Calu3 (cell line): ENCODE results near the gene TEX44. TPM values are rescaled to one million over a fixed set of nuclear protein-coding genes. Genes with fewer than 3 reads are reported as not detected.
"Not testable (repeated sequence)": the region's sequence is repeated elsewhere in the genome, so short reads cannot be mapped to it uniquely, and the experiment has no call there.

Experiments
- BruUV-seq: library from RNA; stranded (reverse); fragments of 400-500 nt; replicated peaks from 2 replicates; lab custom pipeline; 2021; lab: Mats Ljungman, UMichigan
- CTCF ChIA-PET: fragments of 300-600 bp; sonication (Branson Sonifier 250); formaldehyde crosslinking; loops from one replicate; lab custom pipeline; 2022; ENCODE audit warnings: antibody characterized with exemption; lab: Charles Lee
- DNase-seq: peaks from one replicate; pipeline ENCODE4 v3.0.0; 2022
- H3K27ac Mint-ChIP-seq: one replicate; pipeline ENCODE4 v1.8.0; 2022; ENCODE audit warnings: mixed read lengths; ENCODE audit not compliant: unreplicated experiment
- H3K27me3 Mint-ChIP-seq: one replicate; pipeline ENCODE4 v1.8.0; 2022; ENCODE audit warnings: mixed read lengths; ENCODE audit not compliant: unreplicated experiment
- H3K36me3 Mint-ChIP-seq: one replicate; pipeline ENCODE4 v1.8.0; 2022; ENCODE audit warnings: mild to moderate bottlenecking, moderate library complexity, mixed read lengths; ENCODE audit not compliant: insufficient read depth, unreplicated experiment
- H3K4me1 Mint-ChIP-seq: one replicate; pipeline ENCODE4 v1.8.0; 2022; ENCODE audit warnings: mild to moderate bottlenecking, low read depth, mixed read lengths; ENCODE audit not compliant: unreplicated experiment
- H3K4me3 Mint-ChIP-seq: one replicate; pipeline ENCODE4 v1.8.0; 2022; ENCODE audit warnings: mild to moderate bottlenecking, low read depth, moderate library complexity, mixed read lengths; ENCODE audit not compliant: unreplicated experiment
- H3K9me3 Mint-ChIP-seq: one replicate; pipeline ENCODE4 v1.8.0; 2022; ENCODE audit warnings: low read depth, mixed read lengths; ENCODE audit not compliant: unreplicated experiment
- intact Hi-C: fragments of 100-400 bp; cut with micrococcal nuclease; formaldehyde crosslinking; loops from one replicate; pipeline ENCODE4 v1.10.0; 2022; ENCODE audit not compliant: unreplicated experiment
- total RNA-seq: library from RNA; stranded (reverse); gene quantifications from 2 replicates; pipeline ENCODE4 v1.2.3, GENCODE V29; 2022
- TF ChIP-seq, protein P1 (sequence below): fragments of 200-600 bp; IDR thresholded peaks from one replicate; pipeline ENCODE4 v1.8.0; 2022; ENCODE audit warnings: antibody characterized with exemption; ENCODE audit not compliant: unreplicated experiment

The TEX44 gene
- total RNA-seq, 1 experiment from 2014 or later: not detected

DNA sequence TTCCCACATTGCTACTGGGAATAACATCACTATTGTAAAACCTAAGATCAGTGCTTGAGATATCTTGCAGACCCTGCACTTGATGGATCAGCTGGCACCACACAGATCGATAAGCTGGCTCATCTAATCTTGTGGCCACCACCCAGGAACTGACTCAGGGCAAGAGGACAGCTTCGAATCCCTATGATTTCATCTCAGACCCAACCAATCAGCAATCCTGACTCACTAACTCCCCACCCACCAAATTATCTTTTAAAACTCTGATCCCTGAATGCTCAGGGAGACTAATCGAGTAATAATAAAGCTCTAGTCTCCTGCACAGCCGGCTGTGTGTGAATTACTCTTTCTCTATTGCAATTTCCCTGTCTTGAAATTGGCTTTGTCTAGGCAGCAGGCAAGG lies 11.3 kb upstream of the TEX44 start:
- CTCF ChIA-PET: interaction anchor here (1.0 kb wide), 1 partner anchor 20 kb away, joined by 3 read pairs; no protein-coding TSS in a partner anchor
- Mint-ChIP-seq H3K4me1 (no peaks in the 10 kb centered on the region), H3K27me3 (peaks cover 29% of the 10 kb centered on the region), H3K9me3 (peaks cover 4% of the 10 kb centered on the region), H3K36me3 (no peaks in the 10 kb centered on the region), H3K4me3 (no peak overlapping the region), H3K27ac (no peak overlapping the region)
- no TSS peak for BruUV-seq
- intact Hi-C loops: no loop called here
- TF ChIP-seq, protein P1, sequence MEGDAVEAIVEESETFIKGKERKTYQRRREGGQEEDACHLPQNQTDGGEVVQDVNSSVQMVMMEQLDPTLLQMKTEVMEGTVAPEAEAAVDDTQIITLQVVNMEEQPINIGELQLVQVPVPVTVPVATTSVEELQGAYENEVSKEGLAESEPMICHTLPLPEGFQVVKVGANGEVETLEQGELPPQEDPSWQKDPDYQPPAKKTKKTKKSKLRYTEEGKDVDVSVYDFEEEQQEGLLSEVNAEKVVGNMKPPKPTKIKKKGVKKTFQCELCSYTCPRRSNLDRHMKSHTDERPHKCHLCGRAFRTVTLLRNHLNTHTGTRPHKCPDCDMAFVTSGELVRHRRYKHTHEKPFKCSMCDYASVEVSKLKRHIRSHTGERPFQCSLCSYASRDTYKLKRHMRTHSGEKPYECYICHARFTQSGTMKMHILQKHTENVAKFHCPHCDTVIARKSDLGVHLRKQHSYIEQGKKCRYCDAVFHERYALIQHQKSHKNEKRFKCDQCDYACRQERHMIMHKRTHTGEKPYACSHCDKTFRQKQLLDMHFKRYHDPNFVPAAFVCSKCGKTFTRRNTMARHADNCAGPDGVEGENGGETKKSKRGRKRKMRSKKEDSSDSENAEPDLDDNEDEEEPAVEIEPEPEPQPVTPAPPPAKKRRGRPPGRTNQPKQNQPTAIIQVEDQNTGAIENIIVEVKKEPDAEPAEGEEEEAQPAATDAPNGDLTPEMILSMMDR: no peak
- no peak for DNase-seq

DNA sequence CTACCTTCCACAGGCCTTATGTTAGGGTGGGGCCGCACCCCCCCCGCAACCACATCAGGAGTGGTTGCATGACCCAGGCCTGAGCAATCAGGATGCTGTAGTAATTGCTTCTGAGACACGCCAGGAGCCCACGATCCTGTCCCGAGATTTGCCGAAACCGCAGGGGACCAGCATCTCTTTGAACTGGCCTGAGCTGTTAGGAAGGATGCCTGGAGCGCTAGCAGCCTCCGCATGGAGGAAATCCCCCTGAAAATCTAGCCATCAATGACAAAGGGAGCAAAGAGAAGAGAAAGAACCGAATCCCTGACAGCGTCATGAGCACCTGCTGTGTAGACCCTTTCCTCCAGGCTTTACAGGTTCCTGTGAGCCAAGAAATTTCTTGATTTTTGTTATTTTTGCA lies 8.7 kb upstream of the TEX44 start:
- DNase-seq: no peak
- intact Hi-C loops: no loop called here
- Mint-ChIP-seq H3K27ac (no peak overlapping the region), H3K4me3 (no peak overlapping the region), H3K9me3 (peaks cover 4% of the 10 kb centered on the region), H3K36me3 (no peaks in the 10 kb centered on the region), H3K4me1 (no peaks in the 10 kb centered on the region), H3K27me3 (peaks cover 20% of the 10 kb centered on the region)
- CTCF ChIA-PET: no interaction called here
- TF ChIP-seq, protein P1: no peak
- BruUV-seq: no TSS peak

DNA sequence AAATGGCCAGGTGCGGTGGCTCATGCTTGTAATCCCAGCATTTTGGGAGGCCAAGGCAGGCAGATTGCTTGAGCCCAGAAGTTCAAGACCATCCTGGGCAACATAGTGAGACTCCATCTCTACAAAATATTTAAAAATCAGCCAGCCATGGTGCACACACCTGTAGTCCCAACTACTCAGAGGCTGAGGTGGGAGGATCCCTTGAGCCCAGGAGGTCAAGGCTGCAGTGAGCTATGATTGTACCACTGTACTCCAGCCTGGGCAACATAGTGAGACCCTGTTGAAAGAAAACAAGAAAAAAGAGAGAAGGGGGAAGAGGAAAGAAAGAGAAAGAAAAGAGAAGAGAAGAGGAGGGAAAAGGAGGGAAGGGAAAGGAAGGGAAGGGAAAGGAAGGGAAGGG lies 4.9 kb upstream of the TEX44 start:
- H3K27me3 Mint-ChIP-seq, H3K4me3 Mint-ChIP-seq, DNase-seq, BruUV-seq, CTCF ChIA-PET, H3K36me3 Mint-ChIP-seq, H3K9me3 Mint-ChIP-seq, H3K27ac Mint-ChIP-seq, intact Hi-C loops, H3K4me1 Mint-ChIP-seq: not testable (repeated sequence)

DNA sequence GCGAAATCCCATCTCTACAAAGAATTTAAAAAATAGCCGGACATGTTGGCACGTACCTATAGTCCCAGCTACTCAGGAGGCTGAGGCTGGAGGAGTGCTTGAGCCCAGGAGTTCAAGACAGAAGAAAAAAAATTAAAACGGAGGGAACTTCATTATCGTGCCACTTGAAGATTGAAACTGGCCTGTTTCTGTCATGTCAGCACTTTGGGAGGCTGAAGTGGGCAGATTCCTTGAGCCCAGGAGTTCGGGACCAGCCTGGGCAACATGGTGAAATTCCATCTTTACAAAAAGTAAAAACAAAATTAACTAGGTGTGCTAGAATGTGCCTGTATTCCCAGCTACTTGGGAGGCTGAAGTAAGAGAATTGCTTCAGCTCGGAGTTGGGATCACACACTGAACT lies 3.0 kb upstream of the TEX44 start:
- Mint-ChIP-seq H3K4me3 (no peak overlapping the region), H3K36me3 (no peaks in the 10 kb centered on the region), H3K9me3 (no peaks in the 10 kb centered on the region), H3K27me3 (no peaks in the 10 kb centered on the region), H3K27ac (no peak overlapping the region), H3K4me1 (peaks cover 9% of the 10 kb centered on the region)
- no TSS peak for BruUV-seq
- CTCF ChIA-PET: interaction anchor here (1.5 kb wide), 1 partner anchor 12 kb away, joined by 3 read pairs; no protein-coding TSS in a partner anchor
- intact Hi-C loops: no loop called here
- TF ChIP-seq, protein P1: no peak
- no peak for DNase-seq

DNA sequence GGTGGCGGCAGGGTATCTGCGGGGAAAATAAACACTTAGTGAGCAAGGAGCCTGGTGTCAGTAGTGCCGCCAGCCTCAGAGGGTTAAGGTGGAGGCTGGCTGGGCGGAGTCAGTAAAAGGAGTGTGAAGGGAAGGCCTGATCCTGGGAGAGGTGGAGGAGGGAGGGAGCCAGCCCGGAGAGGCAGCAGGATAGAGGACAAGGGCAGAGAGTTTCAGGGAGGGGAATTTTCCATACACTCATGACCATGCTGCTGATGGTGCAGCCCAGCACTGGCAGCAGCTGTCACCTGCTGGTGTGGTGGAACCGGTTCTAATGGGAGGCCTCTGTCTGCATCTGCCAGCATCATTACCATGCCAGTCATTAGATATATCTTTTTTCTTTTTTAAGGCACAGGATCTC lies 2.0 kb upstream of the TEX44 start:
- intact Hi-C loops: no loop called here
- no peak overlapping the region for H3K4me3 Mint-ChIP-seq
- no peaks in the 10 kb centered on the region for H3K9me3 Mint-ChIP-seq
- H3K4me1 Mint-ChIP-seq: peaks cover 9% of the 10 kb centered on the region
- H3K27me3 Mint-ChIP-seq: no peaks in the 10 kb centered on the region
- no peaks in the 10 kb centered on the region for H3K36me3 Mint-ChIP-seq
- TF ChIP-seq, protein P1: no peak
- no peak for DNase-seq
- BruUV-seq: no TSS peak
- CTCF ChIA-PET: interaction anchor here (0.7 to 0.8 kb wide), 2 partner anchors 103 to 960 kb away, joined by 3 to 4 read pairs; partner anchors contain the start of gene EIF4E2
- H3K27ac Mint-ChIP-seq: no peak overlapping the region
